Loucy (cell line): Measurements from ENCODE around the gene CPEB3.

Experiments used
- H2AFZ ChIP-seq: fragments of 200-600 bp; sonication (generic); 2 replicates; pipeline ENCODE4 v1.6.0; 2016; ENCODE audit warnings: antibody characterized with exemption, mild to moderate bottlenecking, low read length, moderate library complexity
- H3F3A ChIP-seq: fragments of 200-600 bp; 2 replicates; pipeline ENCODE4 v1.6.0; 2016; ENCODE audit warnings: antibody characterized with exemption, low read depth, mild to moderate bottlenecking
- H3K27me3 ChIP-seq: fragments of 200-600 bp; sonication (generic); 2 replicates; pipeline ENCODE4 v1.6.1; 2014; ENCODE audit warnings: low read length, mild to moderate bottlenecking; ENCODE audit not compliant: insufficient read depth, poor library complexity, severe bottlenecking
- H3K36me3 ChIP-seq: fragments of 200-600 bp; sonication (generic); 2 replicates; pipeline ENCODE4 v1.6.1; 2016; ENCODE audit warnings: low read length; ENCODE audit not compliant: insufficient read depth
- H3K4me1 ChIP-seq: fragments of 200-600 bp; sonication (generic); 2 replicates; pipeline ENCODE4 v1.5.1; 2014; ENCODE audit warnings: low read length, mild to moderate bottlenecking; ENCODE audit not compliant: insufficient read depth, poor library complexity, severe bottlenecking
- H3K4me2 ChIP-seq: fragments of 200-600 bp; sonication (generic); 2 replicates; pipeline ENCODE4 v1.6.0; 2014; ENCODE audit warnings: antibody characterized with exemption, low read length, low read depth, mild to moderate bottlenecking; ENCODE audit not compliant: poor library complexity, severe bottlenecking
- H3K4me3 ChIP-seq: fragments of 200-600 bp; sonication (generic); 2 replicates; pipeline ENCODE4 v1.5.1; 2014; ENCODE audit warnings: low read length, mild to moderate bottlenecking, mixed read lengths; ENCODE audit not compliant: poor library complexity, severe bottlenecking
- H3K79me2 ChIP-seq: fragments of 200-600 bp; sonication (generic); 2 replicates; pipeline ENCODE4 v1.6.1; 2014; ENCODE audit warnings: low read length; ENCODE audit not compliant: insufficient read depth
- H3K9ac ChIP-seq: fragments of 200-600 bp; sonication (generic); 2 replicates; pipeline ENCODE4 v1.6.0; 2014; ENCODE audit warnings: mild to moderate bottlenecking, low read depth, low read length, moderate library complexity; ENCODE audit not compliant: poor library complexity, severe bottlenecking
- H3K9me2 ChIP-seq: fragments of 200-600 bp; sonication (generic); replicated peaks from 2 replicates; pipeline ENCODE4 v1.6.1; 2016; ENCODE audit warnings: low read depth, low read length, mixed read lengths
- H3K9me3 ChIP-seq: fragments of 200-600 bp; sonication (generic); 2 replicates; pipeline ENCODE4 v1.6.1; 2014; ENCODE audit warnings: mild to moderate bottlenecking, antibody characterized with exemption, low read length, low read depth; ENCODE audit not compliant: insufficient read depth
- H4K20me1 ChIP-seq: fragments of 200-600 bp; sonication (generic); 2 replicates; pipeline ENCODE4 v1.6.0; 2014; ENCODE audit warnings: antibody characterized with exemption, low read length, mild to moderate bottlenecking; ENCODE audit not compliant: insufficient read depth, poor library complexity, severe bottlenecking
- CTCF ChIP-seq: fragments of 200-600 bp; sonication (generic); conservative IDR thresholded peaks from 2 replicates; pipeline ENCODE4 v1.5.1; 2014; ENCODE audit warnings: mild to moderate bottlenecking, antibody characterized with exemption, low read length
- EZH2phosphoT487 ChIP-seq: fragments of 200-600 bp; IDR thresholded peaks from 2 replicates; pipeline ENCODE4 v1.6.1; 2018; ENCODE audit warnings: antibody characterized with exemption, mild to moderate bottlenecking, moderate library complexity, borderline replicate concordance

Gene CPEB3

GRCh38 chr10:92054807-92055206, 236.1 kb downstream of the CPEB3 start:
- Histone ChIP-seq H3K9me2 (no peaks in the 10 kb centered on the region), H3K4me3 (no peak overlapping the region), H3F3A (no peaks in the 10 kb centered on the region), H3K4me2 (no peak overlapping the region), H2AFZ (no peak overlapping the region), H3K79me2 (no peaks in the 10 kb centered on the region), H3K36me3 (no peaks in the 10 kb centered on the region), H3K9me3 (no peaks in the 10 kb centered on the region), H3K9ac (no peak overlapping the region), H4K20me1 (no peaks in the 10 kb centered on the region), H3K4me1 (no peaks in the 10 kb centered on the region), H3K27me3 (no peaks in the 10 kb centered on the region)
- TF ChIP-seq CTCF, result no peak
- TF ChIP-seq EZH2phosphoT487, result no peak

GRCh38 chr10:92052741-92053140, 238.1 kb downstream of the CPEB3 start:
- no peaks in the 10 kb centered on the region for H3K79me2 ChIP-seq
- H3K27me3 ChIP-seq, result no peaks in the 10 kb centered on the region
- no peak overlapping the region for H3K4me3 ChIP-seq
- H3K4me2 ChIP-seq, result no peak overlapping the region
- H3K9ac ChIP-seq, result no peak overlapping the region
- H2AFZ ChIP-seq, result no peak overlapping the region
- H4K20me1 ChIP-seq, result no peaks in the 10 kb centered on the region
- H3K9me3 ChIP-seq, result no peaks in the 10 kb centered on the region
- TF ChIP-seq EZH2phosphoT487 (no peak), CTCF (no peak)
- no peaks in the 10 kb centered on the region for H3K36me3 ChIP-seq
- peaks cover 9% of the 10 kb centered on the region for H3K4me1 ChIP-seq
- no peaks in the 10 kb centered on the region for H3K9me2 ChIP-seq
- 0 out of 2 replicates have a peak, but pooled peaks cover 4% of the 10 kb centered on the region for H3F3A ChIP-seq

- Histone ChIP-seq H3K9ac (no peak overlapping the region), H3K4me1 (peaks cover 13% of the 10 kb centered on the region), H3K4me2 (no peak overlapping the region), H3K9me2 (no peaks in the 10 kb centered on the region), H4K20me1 (no peaks in the 10 kb centered on the region), H3K36me3 (no peaks in the 10 kb centered on the region), H3K27me3 (no peaks in the 10 kb centered on the region), H3K79me2 (no peaks in the 10 kb centered on the region), H3K9me3 (no peaks in the 10 kb centered on the region), H2AFZ (no peak overlapping the region), H3K4me3 (no peak overlapping the region), H3F3A (0 out of 2 replicates have a peak, but pooled peaks cover 4% of the 10 kb centered on the region)
- no peak for TF ChIP-seq CTCF
- TF ChIP-seq EZH2phosphoT487, result no peak
Observed at GRCh38 chr10:92052088-92052487, 238.8 kb downstream of the CPEB3 start.
